WERI-Rb-1 (cell line): Measurements from ENCODE around the gene SLC2A1.

Source experiments
- DNase-seq: peaks from one replicate; pipeline ENCODE4 v3.0.0-alpha.2; 2020
- H3K27ac ChIP-seq: fragments of 250-450 bp; sonication (Bioruptor Pico); 2 replicates; pipeline ENCODE4 v1.5.1; 2020; ENCODE audit warnings: mild to moderate bottlenecking, moderate library complexity
- H3K27me3 ChIP-seq: fragments of 250-450 bp; sonication (Bioruptor Pico); 2 replicates; pipeline ENCODE4 v1.5.1; 2021; ENCODE audit warnings: mild to moderate bottlenecking, low read depth, moderate library complexity; ENCODE audit not compliant: insufficient read depth, severe bottlenecking
- H3K36me3 ChIP-seq: fragments of 250-450 bp; sonication (Bioruptor Pico); 2 replicates; pipeline ENCODE4 v1.5.1; 2020; ENCODE audit warnings: mild to moderate bottlenecking, moderate library complexity
- H3K4me3 ChIP-seq: 2 replicates; pipeline ENCODE4 v1.5.1; 2011; ENCODE audit warnings: low read depth, mild to moderate bottlenecking, control low read depth, low read length
- H3K9me3 ChIP-seq: fragments of 250-450 bp; sonication (Bioruptor Pico); 2 replicates; pipeline ENCODE4 v1.5.1; 2021; ENCODE audit warnings: mild to moderate bottlenecking, moderate library complexity; ENCODE audit not compliant: severe bottlenecking
- TF ChIP-seq, protein P1 (sequence below): IDR thresholded peaks from 2 replicates; pipeline ENCODE4 v1.5.1; 2011; ENCODE audit warnings: low read depth, mild to moderate bottlenecking, control low read depth, inconsistent platforms, low read length

Gene SLC2A1

DNA sequence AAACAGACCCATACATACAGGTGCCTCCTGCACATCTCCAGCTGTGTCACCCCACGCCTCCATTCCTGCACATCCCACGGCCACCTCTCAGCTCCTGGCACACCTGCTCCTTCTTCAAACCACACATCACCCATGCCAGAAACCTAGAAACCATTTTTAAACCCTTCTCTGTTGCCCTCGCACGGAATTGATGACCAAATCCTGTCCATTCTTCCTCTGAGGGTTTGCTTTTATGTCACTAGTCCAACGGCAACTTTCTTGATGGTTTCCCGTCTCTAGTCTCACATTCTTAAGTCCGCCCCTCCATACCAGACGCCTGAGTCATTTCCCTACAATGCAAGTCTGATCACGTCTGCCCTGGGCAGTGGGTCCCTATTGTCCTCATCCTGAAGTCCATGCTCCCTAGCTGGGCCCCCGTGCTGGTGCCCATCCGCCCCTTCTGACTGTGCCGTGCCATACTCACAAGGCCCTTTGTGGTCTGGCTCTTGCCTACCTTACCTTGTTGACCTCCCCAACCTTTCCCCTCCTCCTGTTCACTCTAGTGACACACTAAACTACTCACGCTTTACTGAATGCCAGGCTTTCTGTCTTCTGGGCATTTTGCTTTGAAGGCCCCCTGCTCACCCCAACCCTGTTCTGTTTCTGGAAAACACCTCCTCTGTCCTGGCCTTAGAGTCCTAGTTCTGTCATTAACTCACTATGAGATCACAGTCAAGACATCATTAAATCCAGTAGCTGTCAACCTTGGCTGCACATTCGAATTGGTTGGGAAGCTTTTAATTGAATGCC lies 17.6 kb downstream of the SLC2A1 start:
- TF ChIP-seq, protein P1, sequence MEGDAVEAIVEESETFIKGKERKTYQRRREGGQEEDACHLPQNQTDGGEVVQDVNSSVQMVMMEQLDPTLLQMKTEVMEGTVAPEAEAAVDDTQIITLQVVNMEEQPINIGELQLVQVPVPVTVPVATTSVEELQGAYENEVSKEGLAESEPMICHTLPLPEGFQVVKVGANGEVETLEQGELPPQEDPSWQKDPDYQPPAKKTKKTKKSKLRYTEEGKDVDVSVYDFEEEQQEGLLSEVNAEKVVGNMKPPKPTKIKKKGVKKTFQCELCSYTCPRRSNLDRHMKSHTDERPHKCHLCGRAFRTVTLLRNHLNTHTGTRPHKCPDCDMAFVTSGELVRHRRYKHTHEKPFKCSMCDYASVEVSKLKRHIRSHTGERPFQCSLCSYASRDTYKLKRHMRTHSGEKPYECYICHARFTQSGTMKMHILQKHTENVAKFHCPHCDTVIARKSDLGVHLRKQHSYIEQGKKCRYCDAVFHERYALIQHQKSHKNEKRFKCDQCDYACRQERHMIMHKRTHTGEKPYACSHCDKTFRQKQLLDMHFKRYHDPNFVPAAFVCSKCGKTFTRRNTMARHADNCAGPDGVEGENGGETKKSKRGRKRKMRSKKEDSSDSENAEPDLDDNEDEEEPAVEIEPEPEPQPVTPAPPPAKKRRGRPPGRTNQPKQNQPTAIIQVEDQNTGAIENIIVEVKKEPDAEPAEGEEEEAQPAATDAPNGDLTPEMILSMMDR: no peak
- Histone ChIP-seq H3K4me3 (no peak overlapping the region), H3K27ac (no peak overlapping the region), H3K27me3 (no peaks in the 10 kb centered on the region), H3K36me3 (peaks cover 90% of the 10 kb centered on the region), H3K9me3 (no peaks in the 10 kb centered on the region)
- no peak for DNase-seq

GRCh38 chr1:42938645-42939615 lies 19.7 kb downstream of the SLC2A1 start:
- H3K27ac ChIP-seq: no peak overlapping the region

GRCh38 chr1:42937836-42938644 lies 20.6 kb downstream of the SLC2A1 start:
- Histone ChIP-seq H3K4me3 (no peak overlapping the region), H3K27me3 (no peaks in the 10 kb centered on the region), H3K36me3 (peaks cover 95% of the 10 kb centered on the region), H3K27ac (no peak overlapping the region), H3K9me3 (no peaks in the 10 kb centered on the region)
- TF ChIP-seq, protein P1: no peak
- DNase-seq: no peak

More at GRCh38 chr1:42938645-42939615, 19.7 kb downstream of the SLC2A1 start:
- H3K4me3 ChIP-seq: no peak overlapping the region
- H3K36me3 ChIP-seq: peaks cover 96% of the 10 kb centered on the region
- no peaks in the 10 kb centered on the region for H3K9me3 ChIP-seq
- TF ChIP-seq, protein P1: no peak
- no peak for DNase-seq
- H3K27me3 ChIP-seq: no peaks in the 10 kb centered on the region

DNA sequence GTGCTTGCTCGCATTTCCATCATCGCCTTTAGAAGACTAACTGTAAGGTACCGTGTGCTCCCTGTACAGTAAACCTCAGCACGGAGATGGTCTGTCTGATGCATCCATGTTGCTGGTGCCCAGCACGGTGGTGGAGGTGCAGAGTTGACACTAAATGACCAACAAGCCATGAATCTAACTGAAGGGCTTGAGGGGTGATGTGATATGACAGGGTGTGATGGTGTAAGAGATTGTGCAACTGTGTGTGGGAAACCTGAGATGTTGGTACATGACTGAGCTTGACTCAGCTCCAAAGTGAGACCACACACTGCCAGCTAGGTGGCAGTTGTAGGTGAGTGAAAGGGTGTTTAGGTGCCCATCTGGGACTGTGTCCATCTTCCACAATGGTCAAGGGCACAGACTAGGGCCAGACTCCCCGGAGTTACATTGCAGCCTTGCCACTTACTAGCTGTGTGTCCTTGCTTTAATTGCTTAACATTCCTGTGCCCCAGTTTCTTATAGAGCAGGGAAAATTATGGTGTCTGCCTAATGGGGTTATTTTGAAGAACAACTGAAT lies 21.4 kb downstream of the SLC2A1 start:
- peaks cover 91% of the 10 kb centered on the region for H3K36me3 ChIP-seq
- no peak overlapping the region for H3K27ac ChIP-seq

More for the DNA sequence above, 21.4 kb downstream of the SLC2A1 start:
- Histone ChIP-seq H3K9me3 (no peaks in the 10 kb centered on the region), H3K27me3 (no peaks in the 10 kb centered on the region), H3K4me3 (no peak overlapping the region)
- TF ChIP-seq, protein P1: no peak
- no peak for DNase-seq
